DMS114 treated with DMSO at 0.1 percent for 48 hours (cell line): ENCODE data around the gene WASF3.

Experiments used
- DNase-seq: peaks from one replicate; lab custom pipeline; 2025; ENCODE audit not compliant: unreplicated experiment; lab: John Stamatoyannopoulos, UW

The WASF3 gene

DNA sequence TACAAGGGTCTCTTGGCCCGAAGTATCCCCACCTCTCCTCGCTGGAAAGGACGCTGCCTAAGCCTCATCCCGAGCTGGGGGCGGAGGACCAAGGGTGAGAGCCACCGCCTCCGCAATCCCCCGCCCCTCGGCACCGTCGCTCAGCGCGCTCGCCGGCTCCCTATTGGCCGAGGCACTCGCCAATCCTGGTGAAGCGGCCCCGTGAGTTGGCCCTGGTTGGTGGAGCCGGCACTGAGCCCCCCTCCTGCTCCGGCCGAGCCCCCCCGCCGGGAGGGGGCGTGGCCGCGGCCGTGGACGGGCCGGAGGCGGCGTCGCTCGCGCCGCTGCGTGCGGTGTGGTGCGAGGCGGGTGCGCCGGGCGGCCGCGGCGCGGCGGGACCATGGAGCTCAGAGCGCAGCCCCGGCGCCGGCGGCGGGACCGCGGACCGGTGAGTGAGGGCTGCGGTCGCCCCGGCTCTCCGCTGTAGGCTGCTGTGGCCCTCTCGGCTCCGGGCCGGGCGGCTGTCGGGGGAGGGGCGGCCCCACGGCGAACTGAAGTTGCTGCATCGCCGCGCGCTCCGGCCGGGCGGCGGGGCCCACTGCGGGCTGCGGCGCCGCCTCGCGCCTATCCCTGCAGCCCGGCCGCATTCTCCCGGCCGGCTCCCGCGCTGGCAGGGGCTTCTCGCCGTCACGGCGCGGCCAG, at the start of gene WASF3:
WASF3 (plus strand) TSS at position 291 of the 681 bp plus-strand sequence. CDS start 84,588 bp downstream, outside the sequence.
- DNase-seq, result peak; percentile 79

DNA sequence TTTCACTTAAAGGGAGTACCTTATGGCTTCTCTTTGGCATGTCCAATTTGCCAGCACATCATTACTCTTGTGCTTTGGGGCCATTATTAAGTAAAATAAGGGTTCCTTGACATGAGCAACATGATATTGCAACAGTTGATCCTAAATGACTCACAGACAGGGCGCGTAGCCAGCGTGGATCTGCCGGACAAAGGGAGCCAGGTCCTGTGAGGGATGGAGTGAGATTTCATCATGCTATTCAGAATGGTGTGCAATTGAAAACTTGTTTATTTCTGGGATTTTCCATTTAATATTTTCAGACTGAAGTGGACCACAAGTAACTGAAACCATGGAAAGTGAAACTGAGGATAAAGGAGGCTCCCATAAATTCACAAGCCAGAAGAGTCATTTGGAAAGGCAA, 48.6 kb upstream of the WASF3 start:
- no peak for DNase-seq

DNA sequence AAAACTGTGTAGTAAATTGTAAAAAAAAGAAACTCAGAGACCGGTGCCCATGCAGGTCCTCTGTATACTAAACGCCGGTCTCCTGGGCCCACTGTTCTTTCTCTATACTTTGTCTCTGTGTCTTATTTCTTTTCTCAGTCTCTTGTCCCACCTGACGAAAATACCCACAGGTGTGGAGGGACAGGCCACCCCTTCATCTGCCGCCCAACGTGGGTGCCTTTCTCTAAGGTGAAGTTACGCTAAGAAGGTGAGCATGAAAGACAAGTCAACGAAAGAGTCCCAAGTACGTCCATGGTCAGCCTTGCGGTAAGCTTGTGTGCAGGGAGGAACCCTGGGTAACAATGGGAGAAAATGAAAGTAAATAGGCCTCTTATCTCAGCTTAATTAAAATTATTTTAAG, 48.0 kb upstream of the WASF3 start:
- DNase-seq, result no peak

GRCh38 chr13:26513931-26514330, 43.6 kb upstream of the WASF3 start:
- DNase-seq, result no peak

- DNase-seq, result no peak
Observed at GRCh38 chr13:26515721-26516120, 41.8 kb upstream of the WASF3 start.

DNA sequence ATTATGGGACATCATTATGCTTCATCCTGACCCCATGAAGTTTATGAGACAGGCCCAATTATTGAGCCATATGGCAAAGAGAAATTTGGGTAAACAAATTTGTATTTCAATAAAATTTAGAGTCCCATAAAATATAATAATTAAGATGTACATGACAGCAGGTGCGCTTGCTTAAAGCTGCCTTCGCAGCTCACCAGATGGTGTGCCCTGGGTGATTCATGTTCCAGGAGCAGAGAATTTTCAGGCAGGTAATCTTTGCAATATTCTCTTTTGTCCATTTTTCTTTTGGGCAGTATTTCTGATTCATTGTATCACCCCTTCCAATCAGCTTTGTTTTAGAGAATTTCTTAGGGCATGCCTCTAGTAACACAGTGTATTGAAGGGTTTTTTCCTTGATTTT, 39.5 kb upstream of the WASF3 start:
- DNase-seq, result no peak

DNA sequence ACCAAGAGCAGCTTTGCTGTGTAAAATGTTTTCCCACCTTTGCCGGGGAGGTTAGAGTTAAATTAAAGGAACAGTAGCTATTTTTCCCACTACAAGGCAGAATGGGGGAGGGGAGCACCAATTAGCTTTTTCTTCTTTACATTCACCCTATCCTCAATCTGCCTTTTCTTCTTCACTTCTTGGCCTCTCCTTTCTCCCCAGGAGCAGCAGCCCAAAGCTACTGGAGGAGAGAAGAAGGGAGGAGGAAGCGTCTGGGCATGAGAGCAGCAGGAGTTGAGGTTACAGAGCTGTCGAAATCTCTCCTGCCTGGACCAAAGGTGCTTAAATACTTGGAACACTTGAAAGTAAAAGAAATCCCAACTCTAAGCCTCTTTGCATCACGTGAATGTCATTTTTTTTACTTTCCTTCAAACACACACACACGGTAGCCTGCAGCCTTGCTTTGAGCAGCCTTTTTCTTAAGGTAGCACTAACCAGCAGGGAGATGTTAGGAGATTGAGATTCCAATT, 39.0 kb upstream of the WASF3 start:
- no peak for DNase-seq

DNA sequence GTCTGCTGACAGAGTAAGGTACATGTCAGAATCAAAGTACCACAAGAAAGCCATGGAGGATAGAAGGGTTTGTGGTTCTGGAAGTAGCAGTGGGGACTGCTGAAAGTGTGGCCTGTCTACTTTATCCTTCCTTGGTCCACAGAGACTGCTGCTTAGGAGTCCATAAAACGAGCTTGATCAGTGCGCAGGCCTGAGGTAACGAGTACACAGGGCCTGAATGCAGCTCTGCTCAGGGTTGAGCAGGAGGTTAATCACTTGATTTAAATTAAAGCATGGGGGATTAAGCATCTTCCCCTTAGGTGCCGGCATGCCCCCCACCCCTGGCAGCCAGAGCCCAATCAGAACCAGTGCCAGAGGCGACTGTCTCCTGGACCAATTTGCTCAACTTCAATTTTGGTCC, 34.9 kb upstream of the WASF3 start:
- no peak for DNase-seq

- DNase-seq, result no peak
Observed at GRCh38 chr13:26523007-26523406, 34.5 kb upstream of the WASF3 start.

GRCh38 chr13:26525528-26525927, 32.0 kb upstream of the WASF3 start:
- DNase-seq, result no peak

DNA sequence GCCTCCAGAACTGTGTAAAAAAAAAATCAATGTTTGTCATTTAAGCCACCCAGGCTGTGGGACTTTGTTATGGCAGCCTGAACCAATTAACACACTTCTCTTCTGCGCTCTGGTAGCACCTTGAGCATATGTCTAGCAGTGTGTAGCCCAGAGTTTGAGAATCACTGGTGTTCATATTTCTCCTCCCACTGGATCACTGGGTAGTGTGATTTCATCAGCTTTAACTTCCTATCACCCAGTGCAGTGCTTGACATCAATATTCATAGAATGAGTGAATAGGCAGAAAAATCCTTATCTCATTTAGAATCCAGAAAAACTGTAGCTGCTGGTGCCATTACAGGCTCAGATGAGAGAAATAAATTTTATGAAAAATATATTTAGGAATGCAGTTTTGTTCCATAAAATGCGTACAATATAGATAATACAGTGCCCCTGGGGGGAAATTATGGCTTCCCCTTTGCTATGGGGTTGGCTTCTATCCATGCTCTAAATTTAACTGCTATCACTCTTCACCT, 30.7 kb upstream of the WASF3 start:
- DNase-seq, result no peak

DNA sequence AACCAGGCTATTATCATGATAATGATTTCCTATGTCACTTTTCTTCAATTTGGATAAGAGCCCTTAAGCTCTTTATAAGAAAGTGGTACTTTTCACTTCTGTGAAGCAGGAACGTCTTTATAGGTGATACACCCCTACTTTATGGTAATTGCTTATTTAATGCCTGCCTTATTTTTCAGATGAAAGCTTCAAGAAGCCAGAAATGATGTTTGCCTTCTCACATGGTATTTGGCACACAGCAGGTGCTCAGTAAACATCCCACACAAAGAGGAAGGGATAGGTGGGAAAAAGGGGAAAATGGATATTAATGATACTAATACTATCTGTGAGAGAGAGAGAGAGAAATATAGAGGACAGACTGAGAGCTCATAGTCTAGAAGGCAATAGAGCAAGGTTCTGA, 29.0 kb upstream of the WASF3 start:
- DNase-seq, result no peak

- no peak for DNase-seq
Observed at GRCh38 chr13:26529441-26529840, 28.0 kb upstream of the WASF3 start.

DNA sequence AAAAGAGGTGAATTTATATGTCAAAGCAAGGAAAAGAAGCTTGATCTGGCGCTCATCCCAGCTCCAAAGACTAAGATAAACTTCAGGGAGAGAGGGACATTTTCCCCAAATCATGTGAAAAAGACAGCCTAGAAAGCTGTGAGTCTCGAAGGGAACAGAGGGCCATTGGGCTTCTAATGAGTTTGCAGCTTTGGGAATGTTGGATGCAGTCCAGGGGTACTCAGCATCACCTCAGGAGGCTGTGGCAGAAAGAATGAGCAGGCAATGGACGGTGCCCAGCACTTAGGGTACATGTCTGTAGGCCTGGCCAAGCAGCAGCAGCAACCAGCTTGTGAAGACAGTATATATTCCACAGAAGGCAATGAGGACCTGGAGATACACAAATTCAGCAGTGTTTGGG, 25.7 kb upstream of the WASF3 start:
- DNase-seq, result no peak

- no peak for DNase-seq
Observed at GRCh38 chr13:26534036-26534726, 23.3 kb upstream of the WASF3 start.

DNA sequence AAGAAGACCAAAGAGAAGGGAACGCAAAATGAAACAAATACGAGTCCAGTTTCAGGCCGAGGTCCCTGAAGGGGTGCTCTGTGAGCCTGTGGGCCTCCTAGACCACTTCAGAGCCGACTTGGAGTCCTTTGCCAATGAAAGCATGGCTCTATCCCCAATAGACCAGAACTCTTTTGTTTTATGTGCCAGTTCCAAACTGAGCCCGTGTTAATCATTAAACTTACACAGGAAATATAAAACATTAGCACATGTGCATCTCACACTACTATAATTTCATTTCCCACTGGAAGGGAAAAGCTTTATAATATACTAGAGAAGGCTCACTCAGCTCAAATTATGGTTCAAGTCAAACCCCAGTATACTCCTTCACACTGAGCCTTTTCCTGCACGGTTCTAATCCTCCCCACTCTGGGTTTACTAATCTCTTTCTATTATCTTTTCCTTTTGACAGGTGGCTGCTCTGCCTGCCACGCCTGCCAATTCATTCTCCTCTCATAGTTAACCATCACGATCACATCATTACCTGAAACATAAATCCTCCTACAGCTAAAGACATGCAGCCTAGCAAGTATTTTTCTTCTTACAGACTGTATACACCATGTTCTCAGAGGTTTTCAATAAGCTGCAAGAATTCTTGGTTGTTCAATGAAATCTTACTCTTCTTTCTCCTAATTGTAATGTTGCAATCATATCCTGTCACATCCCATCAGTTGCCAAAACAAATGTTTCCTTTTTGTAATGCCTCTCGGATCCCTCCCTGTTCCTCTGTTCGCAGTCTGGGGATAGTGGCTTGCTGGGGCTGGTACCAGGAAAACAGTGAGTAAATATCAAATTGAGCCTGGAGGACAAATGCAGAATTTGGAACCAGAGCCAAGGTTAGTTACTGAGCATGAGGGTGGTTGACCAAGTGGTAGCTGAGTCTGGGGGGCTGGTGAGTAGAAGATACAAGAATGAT, 18.8 kb upstream of the WASF3 start:
- no peak for DNase-seq

- no peak for DNase-seq
Observed at GRCh38 chr13:26539738-26540292, 17.7 kb upstream of the WASF3 start.

DNA sequence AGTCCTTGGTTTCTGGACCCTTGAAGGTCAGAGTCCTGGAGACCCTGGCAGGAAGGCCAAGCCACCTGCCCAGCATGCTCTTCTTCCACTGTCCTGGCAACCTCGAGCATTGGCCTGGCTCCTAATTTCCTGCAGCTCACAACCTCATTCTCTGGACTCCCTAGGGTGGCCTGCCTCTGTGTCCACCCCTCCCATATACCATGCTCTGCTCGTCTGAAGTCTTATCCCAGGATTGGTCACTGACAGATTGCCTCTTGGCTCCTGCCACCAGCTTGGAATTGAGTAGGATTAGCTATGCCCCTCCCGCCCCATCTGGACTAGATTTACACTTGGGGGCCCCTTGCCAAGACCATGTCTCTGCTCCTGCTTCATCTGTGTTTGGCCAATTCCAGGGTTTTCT, 17.1 kb upstream of the WASF3 start:
- DNase-seq, result no peak

DNA sequence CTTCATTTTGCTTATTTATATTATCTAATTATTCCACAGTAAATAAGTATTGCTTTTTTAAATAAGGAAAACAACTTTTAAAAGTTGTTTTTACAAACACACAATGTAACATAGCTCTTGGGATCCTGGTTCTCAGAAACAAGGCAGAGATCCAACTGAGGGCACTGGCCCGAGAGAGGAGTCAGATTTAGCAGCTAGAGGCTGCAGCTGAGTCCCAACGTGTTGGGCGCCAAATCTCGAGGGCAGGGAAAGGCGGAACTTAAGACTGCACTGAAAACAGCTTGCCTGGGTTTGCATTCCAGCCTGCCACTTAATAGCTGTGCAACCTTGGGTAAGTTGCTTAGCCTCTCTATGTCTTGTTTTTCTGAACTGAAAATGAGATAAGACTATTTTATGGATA, 16.4 kb upstream of the WASF3 start:
- DNase-seq, result no peak

- no peak for DNase-seq
Observed at GRCh38 chr13:26541678-26542568, 15.6 kb upstream of the WASF3 start.
